Aorta (tissue), 5 donors: ENCODE measurements around the gene CREBZF. TPM values are rescaled to one million over a fixed set of nuclear protein-coding genes. Genes with fewer than 3 reads are reported as not detected.
"Not testable (repeated sequence)": the region's sequence is repeated elsewhere in the genome, so short reads cannot be mapped to it uniquely, and the experiment has no call there.

Source experiments
- ATAC-seq: fragments of 200-7000 bp; cut with Tn5 transposase; one replicate; pipeline ENCODE4 v1.9.1; 2022; ENCODE audit warnings: moderate library complexity; ENCODE audit not compliant: low FRiP score
- DNase-seq, 2 donors: peaks; one replicate each; pipeline ENCODE4 v3.0.0-alpha.2; 2020
- H3K27ac ChIP-seq, 2 donors: one replicate each; pipeline ENCODE4 v1.5.1; 2013; ENCODE audit warnings: low read length in 2 of 2, mild to moderate bottlenecking in 2 of 2, moderate library complexity in 2 of 2, control low read depth in 1 of 2, inconsistent platforms in 1 of 2, low read depth in 1 of 2
- H3K27me3 ChIP-seq, 2 donors: one replicate each; pipeline ENCODE4 v1.6.1; 2013; ENCODE audit warnings: control low read depth in 1 of 2, low read length in 1 of 2, mild to moderate bottlenecking in 1 of 2, moderate library complexity in 1 of 2; ENCODE audit not compliant: insufficient read depth in 2 of 2, control insufficient read depth in 1 of 2
- H3K36me3 ChIP-seq, 2 donors: one replicate each; pipeline ENCODE4 v1.6.1; 2013; ENCODE audit warnings: control low read depth in 1 of 2, low read length in 1 of 2, mild to moderate bottlenecking in 1 of 2; ENCODE audit not compliant: insufficient read depth in 2 of 2, control insufficient read depth in 1 of 2
- H3K4me1 ChIP-seq, 2 donors: one replicate each; pipeline ENCODE4 v1.6.1; 2013; ENCODE audit warnings: low read length in 2 of 2, control low read depth in 1 of 2, mild to moderate bottlenecking in 1 of 2, moderate library complexity in 1 of 2; ENCODE audit not compliant: insufficient read depth in 2 of 2, control insufficient read depth in 1 of 2
- H3K4me3 ChIP-seq, 2 donors: one replicate each; pipeline ENCODE4 v1.5.1; 2013; ENCODE audit warnings: low read length in 2 of 2, control low read depth in 1 of 2, mild to moderate bottlenecking in 1 of 2
- H3K9me3 ChIP-seq: one replicate; pipeline ENCODE4 v1.6.1; 2013; ENCODE audit warnings: mild to moderate bottlenecking, low read length; ENCODE audit not compliant: control insufficient read depth
- WGBS, 2 donors: extraction: QIAGEN DNeasy Blood & Tissue Kit; methylation state at CpG; one replicate each; pipeline ENCODE4 v1.1.7; 2013; 5-methylcytosine and 5-hydroxymethylcytosine counted together
- intact Hi-C, 2 donors: fragments of 100-400 bp; cut with DNase I; formaldehyde crosslinking; loops; one replicate each; pipeline versions ENCODE4 v1.14.2 to v1.15.0; 2022
- polyA plus RNA-seq, 2 donors: library from polyadenylated mRNA; stranded (reverse); fragments of 200-250 nt; gene quantifications; one replicate each; pipeline ENCODE4 v1.2.3, GENCODE V29; 2013
- total RNA-seq, 2 donors: library from RNA; stranded (reverse); fragmentation: NEBNext Ultra II Directional; extraction: Animal tissue kit (Norgen Biotek cat#: 25700); gene quantifications; one replicate each; pipeline ENCODE4 v1.2.1, GENCODE V29; 2021
- donor health status: healthy with polysubstance abuse.
- donor health status: Bipolar disorder and iron deficiency.
- donor health status: DM: no; HTN: no; CAD: no.
- donor health status: DM: no; HTN: no; CAD: no.
- donor health status: DM: yes; HTN: yes; CAD: no.

Gene CREBZF
- total and polyA plus RNA-seq, 4 donors = 19.5 to 69.2 (median 51.8) TPM

GRCh38 chr11:85619499-85619898, 45.4 kb downstream of the CREBZF start:
- Histone ChIP-seq H3K4me3 (no peak overlapping the region), H3K4me1 (no peaks in the 10 kb centered on the region), H3K27me3 (no peaks in the 10 kb centered on the region), H3K36me3 (no peaks in the 10 kb centered on the region), H3K27ac (no peak overlapping the region), H3K9me3 (no peaks in the 10 kb centered on the region)
- no peak for DNase-seq
- no peak for ATAC-seq
- intact Hi-C loops = no loop called here
- 88 to 95% methylated on average over 6 of the region's 6 CpGs for WGBS, 2 donors

GRCh38 chr11:85611643-85612042, 53.3 kb downstream of the CREBZF start:
- 88 to 92% methylated on average over 2 of the region's 2 CpGs for WGBS, 2 donors

More at GRCh38 chr11:85611643-85612042, 53.3 kb downstream of the CREBZF start:
- H3K4me1 ChIP-seq, H3K36me3 ChIP-seq, ATAC-seq, intact Hi-C loops, DNase-seq, H3K4me3 ChIP-seq, H3K27me3 ChIP-seq, H3K9me3 ChIP-seq, H3K27ac ChIP-seq: not testable (repeated sequence)

Other genes starting within 250 kb of the CREBZF start
- 10 to 100 TPM; 19.4 to 23.3 TPM for gene DLG2, start 37.8 kb downstream of the CREBZF start, total RNA-seq
- 1 to 10 TPM; 1.3 to 2.4 TPM for gene DLG2, start 37.8 kb downstream of the CREBZF start, polyA plus RNA-seq
- gene TMEM126B, start 36.5 kb downstream of the CREBZF start, total RNA-seq = 10 to 100 TPM; 39.7 to 40.5 TPM
- 100 to 1,000 TPM in 1 of 2 donors, 10 to 100 TPM in 1; 63.3 to 116 TPM for gene TMEM126B, start 36.5 kb downstream of the CREBZF start, polyA plus RNA-seq
- gene TMEM126A, start 17.2 kb downstream of the CREBZF start, total RNA-seq = 10 to 100 TPM; 19.9 to 23.9 TPM
- 10 to 100 TPM; 45.8 to 58.4 TPM for gene TMEM126A, start 17.2 kb downstream of the CREBZF start, polyA plus RNA-seq
- gene CCDC89, start 21.1 kb upstream of the CREBZF start, total RNA-seq = 1 to 10 TPM; 1.1 to 1.9 TPM
- gene CCDC89, start 21.1 kb upstream of the CREBZF start, polyA plus RNA-seq = 1 to 10 TPM; 1.6 TPM
- 10 to 100 TPM; 42.9 to 54.0 TPM for gene SYTL2, start 146.0 kb upstream of the CREBZF start, total RNA-seq
- gene SYTL2, start 146.0 kb upstream of the CREBZF start, polyA plus RNA-seq = 10 to 100 TPM; 29.2 to 57.4 TPM
- not detected for gene CCDC83, start 190.3 kb upstream of the CREBZF start, total RNA-seq
- gene CCDC83, start 190.3 kb upstream of the CREBZF start, polyA plus RNA-seq = not detected